Measurements from ENCODE around the gene PLEKHG3.

PLEKHG3 gene

GRCh38 chr14:64790478-64790877 is 86.3 kb downstream of the PLEKHG3 start:
- DNase-seq: no peak

GRCh38 chr14:64792231-64792630 is 88.0 kb downstream of the PLEKHG3 start:
- DNase-seq: no peak

- no peak for DNase-seq
Measured at GRCh38 chr14:64792871-64793560, 88.8 kb downstream of the PLEKHG3 start.

GRCh38 chr14:64795211-64795610 is 91.0 kb downstream of the PLEKHG3 start:
- DNase-seq: no peak

GRCh38 chr14:64795921-64796320 is 91.7 kb downstream of the PLEKHG3 start:
- no peak for DNase-seq

GRCh38 chr14:64796369-64796768 is 92.1 kb downstream of the PLEKHG3 start:
- DNase-seq: no peak

- DNase-seq: no peak
Measured at GRCh38 chr14:64799555-64799954, 95.3 kb downstream of the PLEKHG3 start.
